Measurements from ENCODE around the gene AIF1L.

GRCh38 chr9:131098391-131099101 is 2.2 kb downstream of the AIF1L start:
- TF ChIP-seq MLX (CRISPR knock-in tag; IDR thresholded peaks at IDR 0.05) (no peak), CBFB (CRISPR knock-in tag; IDR thresholded peaks at IDR 0.05; ENCODE audit: low read depth) (no peak), ZBTB21 (CRISPR knock-in tag; IDR thresholded peaks at IDR 0.05; ENCODE audit: borderline replicate concordance) (no peak), ZNF121 (CRISPR knock-in tag; IDR thresholded peaks at IDR 0.05) (no peak), ATF2 (CRISPR knock-in tag; IDR thresholded peaks at IDR 0.05; ENCODE audit: borderline replicate concordance, low read depth) (no peak), USF2 (CRISPR knock-in tag; IDR thresholded peaks at IDR 0.05) (no peak), NR3C1 (CRISPR knock-in tag; conservative IDR thresholded peaks at IDR 0.05; ENCODE audit: low read depth) (no peak)
- TF ChIP-seq, protein P1, sequence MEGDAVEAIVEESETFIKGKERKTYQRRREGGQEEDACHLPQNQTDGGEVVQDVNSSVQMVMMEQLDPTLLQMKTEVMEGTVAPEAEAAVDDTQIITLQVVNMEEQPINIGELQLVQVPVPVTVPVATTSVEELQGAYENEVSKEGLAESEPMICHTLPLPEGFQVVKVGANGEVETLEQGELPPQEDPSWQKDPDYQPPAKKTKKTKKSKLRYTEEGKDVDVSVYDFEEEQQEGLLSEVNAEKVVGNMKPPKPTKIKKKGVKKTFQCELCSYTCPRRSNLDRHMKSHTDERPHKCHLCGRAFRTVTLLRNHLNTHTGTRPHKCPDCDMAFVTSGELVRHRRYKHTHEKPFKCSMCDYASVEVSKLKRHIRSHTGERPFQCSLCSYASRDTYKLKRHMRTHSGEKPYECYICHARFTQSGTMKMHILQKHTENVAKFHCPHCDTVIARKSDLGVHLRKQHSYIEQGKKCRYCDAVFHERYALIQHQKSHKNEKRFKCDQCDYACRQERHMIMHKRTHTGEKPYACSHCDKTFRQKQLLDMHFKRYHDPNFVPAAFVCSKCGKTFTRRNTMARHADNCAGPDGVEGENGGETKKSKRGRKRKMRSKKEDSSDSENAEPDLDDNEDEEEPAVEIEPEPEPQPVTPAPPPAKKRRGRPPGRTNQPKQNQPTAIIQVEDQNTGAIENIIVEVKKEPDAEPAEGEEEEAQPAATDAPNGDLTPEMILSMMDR (IDR thresholded peaks at IDR 0.05) = no peak
